Caki2 (cell line): Measurements from ENCODE around the gene HPCAL4. TPM values are rescaled to one million over a fixed set of nuclear protein-coding genes. Genes with fewer than 3 reads are reported as not detected.
A peak's percentile ranks its signal among the peaks of the same experiment; 100 is the strongest.

Experiments
- DNase-seq: peaks from one replicate; pipeline ENCODE4 v3.0.0-alpha.2; 2015; ENCODE audit warnings: low read depth
- in situ Hi-C: cut with HindIII; loops from 2 replicates; pipeline ENCODE4 v1.10.0; 2016; ENCODE audit warnings: low sequenced_read_pairs, low pct_unique_long_range_greater_than_20kb, mixed read lengths
- total RNA-seq: library from RNA; depleted of rRNA; stranded (reverse); fragments of >200 nt; shearing (Covaris generic); gene quantifications from 2 replicates; pipeline ENCODE4 v1.2.3, GENCODE V29; 2014; ENCODE audit warnings: low replicate concordance

HPCAL4 gene
- total RNA-seq, 1 experiment from 2014 or later = 0.03 TPM

DNA sequence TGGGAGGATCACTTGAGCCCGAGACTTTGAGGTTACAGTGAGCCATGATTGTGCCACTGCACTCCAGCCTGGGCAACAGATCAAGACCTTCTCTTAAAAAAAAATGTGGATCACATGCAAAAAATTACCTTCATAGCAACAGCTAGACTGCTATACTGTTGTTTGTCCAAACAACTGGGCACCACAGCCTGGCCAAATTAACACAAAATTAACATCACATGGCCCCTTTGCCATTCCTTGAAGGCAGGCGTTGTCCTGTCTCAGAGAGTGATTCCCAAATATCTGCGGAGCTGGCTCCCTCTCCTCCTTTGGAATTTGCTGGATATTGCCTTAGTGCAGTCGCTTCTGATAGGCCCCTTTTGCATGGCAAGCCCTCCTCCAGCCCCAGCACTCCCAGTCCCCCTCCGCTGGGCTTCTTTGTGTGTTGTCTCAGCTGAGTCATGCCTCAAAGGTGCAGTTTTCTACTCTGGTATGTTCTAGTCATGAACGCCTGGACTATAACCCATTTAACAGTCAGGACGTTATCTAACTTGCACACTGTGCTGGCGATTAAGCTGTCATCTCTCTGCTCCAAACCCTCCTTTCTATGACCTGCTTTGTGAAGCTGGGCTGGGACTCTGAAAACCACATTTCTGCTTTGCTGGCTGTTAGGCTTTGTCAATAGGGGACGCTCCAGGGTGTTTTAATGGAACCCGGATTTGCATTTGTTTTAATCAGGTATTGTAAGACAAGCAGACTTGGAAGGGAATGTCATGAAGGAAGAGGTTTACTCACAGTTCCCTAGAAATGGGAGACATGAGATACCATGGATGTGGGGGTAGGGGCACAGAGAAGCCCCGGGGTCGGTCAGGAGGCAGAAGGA, 20.1 kb upstream of the HPCAL4 start:
- no peak for DNase-seq
- in situ Hi-C loops = no loop called here

DNA sequence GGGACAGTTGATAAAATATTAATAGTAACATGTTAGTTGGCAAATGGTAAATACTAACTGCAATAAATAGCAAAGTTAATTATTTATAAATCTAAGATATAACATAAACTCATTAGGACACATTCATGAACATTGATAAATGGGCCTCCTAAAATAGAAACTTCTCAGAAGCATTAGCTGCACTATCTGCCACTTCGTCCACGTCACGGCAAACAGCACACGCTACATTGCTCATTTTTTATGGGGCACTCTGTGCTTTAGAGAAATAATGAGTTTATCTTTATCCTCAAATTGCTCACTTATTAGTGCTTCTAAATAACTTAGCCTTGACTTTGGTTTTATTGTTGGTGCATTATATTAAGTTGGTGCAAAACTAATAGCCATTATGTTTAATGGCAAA, 16.3 kb upstream of the HPCAL4 start:
- in situ Hi-C loops = no loop called here
- DNase-seq = no peak

DNA sequence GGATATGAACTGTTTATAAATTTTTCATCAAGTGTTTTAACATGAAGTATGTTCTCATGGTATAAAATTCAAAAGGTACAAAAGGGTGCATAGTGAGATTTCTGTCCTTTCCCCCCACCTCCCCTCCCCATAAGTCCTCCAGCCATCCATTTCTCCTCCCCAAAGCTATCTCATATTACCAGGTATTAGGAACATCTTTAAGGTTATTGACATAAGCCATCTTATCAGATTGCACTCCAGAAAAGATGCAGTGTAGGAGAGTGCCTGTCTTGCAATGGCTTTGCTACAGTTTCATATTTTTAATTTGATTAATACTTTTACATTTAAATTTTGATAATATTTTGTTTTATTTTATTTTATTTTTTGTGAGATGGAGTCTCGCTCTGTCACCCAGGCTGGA, 13.5 kb upstream of the HPCAL4 start:
- in situ Hi-C loops = no loop called here
- no peak for DNase-seq

DNA sequence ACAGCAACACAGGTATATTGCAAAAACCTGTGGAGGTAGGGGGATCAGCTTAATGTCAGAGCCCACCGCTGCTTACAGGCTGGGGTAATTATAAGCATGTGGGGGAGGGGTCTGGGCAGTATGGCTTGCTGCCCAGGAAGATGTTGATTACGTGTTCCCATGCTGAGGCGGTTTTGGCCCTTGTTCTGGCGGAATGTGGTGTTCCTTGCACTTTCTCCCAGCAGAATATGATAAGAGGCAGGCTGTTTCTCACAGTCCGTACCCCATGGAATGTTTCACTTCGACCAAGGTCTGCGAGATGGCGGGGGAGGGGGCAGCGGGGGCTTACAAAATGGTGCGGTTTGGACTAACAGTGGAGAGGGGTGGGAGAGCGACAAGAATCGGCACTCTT, 9.8 kb upstream of the HPCAL4 start:
- no peak for DNase-seq
- in situ Hi-C loops = no loop called here

DNA sequence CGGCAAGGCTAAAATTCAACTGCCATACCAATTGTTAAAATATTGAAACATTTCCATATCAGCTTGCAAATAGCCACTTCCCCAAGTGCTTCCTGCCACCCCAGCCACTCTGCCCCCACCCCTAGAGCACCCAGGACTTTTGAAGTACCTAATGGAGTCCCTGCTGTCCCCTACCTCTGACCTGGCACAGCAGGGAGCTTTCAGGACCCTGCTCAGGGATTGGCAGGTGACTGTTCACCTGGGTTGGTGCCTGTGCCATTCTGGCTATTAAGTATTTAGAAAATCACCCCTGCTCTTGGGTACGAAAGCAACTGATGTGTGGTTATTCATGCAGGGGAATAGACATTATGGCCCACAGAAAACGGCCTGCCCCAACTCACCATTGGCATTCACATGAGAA, 9.1 kb upstream of the HPCAL4 start:
- DNase-seq = no peak
- in situ Hi-C loops = no loop called here

DNA sequence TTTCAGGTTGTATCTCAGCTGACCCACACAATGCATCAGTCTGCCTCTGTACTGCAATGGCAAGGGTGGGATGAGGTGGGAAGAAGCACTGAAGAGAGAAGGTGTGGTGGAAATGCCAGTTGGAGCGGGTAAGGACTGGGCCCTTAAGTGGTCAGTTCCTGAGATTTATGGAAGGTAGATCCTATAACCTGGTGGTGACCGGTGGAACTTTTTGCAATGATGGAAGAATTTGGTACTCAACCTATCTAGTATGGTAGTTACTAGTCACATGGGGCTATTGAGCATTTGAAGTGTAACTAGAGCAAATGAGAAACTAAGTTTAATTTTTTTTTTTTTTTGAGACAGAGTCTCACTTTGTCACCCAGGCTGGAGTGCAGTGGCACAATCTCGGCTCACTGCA, 8.2 kb upstream of the HPCAL4 start:
- in situ Hi-C loops = no loop called here
- no peak for DNase-seq

DNA sequence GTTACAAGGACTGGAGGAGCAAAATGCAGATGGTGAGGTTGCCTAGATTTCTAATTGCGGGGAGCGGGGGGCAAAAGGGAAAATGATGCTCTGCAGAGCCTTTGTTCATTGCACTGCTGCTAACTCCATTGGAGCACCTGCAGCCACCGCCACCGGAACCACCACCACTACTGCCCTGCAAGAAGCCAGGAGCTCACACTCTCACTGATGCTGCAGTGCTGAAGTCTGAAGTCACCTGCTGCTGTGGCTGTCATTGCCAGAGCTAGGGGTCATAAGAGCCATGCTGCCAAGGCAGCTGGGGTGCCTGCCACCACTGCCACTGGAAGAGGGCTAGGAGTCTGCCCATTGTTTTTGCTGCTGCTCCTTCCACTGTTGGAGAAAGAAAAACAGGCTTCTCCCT, 7.3 kb upstream of the HPCAL4 start:
- in situ Hi-C loops = no loop called here
- DNase-seq = no peak

DNA sequence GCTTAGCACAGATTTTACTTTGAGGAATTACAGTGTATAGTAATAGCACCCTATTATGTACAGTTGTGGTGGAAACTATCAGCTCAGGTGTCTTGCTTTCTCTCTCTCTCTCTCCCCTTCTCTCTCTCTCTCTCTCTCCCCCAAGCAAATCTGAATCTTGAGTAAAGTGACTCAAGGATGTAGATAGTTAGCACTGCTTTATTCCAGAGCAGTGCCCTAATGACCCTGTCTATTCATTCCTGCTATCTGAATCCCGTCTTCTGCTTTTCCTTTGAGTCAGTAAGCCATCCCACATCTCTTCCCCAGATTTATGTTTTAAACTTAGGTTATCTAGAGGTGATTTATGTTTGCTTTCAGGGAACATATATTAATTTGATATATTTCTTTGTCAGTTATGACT, 5.2 kb upstream of the HPCAL4 start:
- in situ Hi-C loops = no loop called here
- no peak for DNase-seq

DNA sequence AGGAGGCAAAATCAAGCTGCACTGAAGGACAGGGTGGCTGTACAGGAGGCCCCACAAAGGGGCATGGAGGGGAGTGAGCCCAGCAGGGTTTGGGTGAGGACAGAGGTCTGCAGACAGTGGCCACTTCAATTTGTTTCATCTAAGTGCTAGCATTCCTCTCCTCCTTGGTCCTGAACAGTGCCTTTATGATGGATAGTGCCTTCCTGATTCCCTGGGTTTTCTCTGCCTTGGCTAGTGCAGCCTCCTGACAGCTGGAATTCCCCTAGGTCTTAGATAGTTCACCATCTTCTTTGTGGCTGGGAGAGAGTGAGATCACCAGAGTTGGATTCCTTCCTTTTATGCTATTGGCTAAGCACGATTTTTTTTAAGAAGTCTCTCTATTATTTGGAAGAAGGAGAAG, 3.8 kb upstream of the HPCAL4 start:
- peak; percentile 35 for DNase-seq
- in situ Hi-C loops = no loop called here

DNA sequence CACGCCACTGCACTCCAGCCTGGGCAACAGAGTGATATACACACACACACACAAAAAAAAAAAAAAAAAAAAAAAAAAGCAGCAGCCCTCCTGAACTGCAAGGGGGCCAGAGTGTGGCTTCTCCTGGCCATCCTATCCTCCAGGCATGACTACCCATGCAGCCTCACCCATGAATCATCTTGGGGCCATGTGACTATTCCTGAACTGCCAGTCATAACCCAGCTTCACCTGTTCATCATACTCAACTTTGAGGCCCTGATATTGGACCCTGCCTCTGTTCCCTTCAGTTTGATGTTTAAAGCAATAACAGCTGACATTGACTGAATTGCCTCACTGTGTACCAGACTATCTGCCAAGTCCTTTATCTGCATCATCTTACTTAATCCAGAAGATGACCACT, 2.8 kb upstream of the HPCAL4 start:
- DNase-seq = no peak
- in situ Hi-C loops = no loop called here

DNA sequence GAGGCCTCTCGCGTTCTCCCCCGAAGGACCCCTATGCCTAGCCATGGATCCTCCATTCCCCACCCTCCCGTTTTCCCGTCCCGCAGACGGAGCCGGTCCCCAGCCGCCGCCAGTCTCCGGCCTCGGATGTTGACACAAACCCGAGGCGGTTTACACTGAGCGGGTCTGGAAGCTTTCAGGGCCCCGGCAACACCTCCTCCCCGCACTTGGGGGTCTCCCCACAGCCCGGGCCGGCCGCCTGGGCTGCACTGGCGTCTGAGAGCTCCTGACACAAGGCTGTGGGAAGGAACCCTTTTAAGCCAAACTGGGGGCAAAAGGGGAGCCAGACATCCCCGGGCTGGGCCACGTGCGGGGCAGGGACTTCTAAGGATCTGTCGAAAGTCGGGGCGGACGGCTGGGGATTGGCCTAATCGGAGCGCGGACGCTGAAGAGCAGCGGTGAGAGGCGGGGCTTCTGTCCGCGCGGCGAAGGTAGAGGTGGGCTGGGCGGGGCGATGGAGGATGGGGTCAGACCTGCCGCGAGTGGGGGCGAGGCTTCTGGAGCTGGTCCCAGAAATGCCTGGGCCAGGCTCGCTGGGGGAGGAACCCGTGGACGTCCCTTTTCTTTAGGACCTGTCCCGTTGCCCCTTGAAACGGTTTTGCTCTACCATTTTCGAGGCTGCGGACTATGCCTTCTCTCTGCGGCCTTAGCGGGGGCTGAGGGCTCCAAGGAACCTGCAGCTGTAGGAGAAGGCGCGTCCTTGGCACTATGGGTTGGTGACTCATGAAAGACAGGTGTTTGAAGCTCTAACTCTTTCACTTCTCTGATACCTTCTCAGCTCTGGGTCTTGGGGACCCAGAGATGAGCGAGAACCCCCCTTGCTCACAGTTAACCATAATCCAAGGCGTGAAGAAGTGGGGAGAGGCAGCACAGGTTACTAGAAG, 1.2 kb upstream of the HPCAL4 start:
- in situ Hi-C loops = no loop called here
- DNase-seq = no peak

DNA sequence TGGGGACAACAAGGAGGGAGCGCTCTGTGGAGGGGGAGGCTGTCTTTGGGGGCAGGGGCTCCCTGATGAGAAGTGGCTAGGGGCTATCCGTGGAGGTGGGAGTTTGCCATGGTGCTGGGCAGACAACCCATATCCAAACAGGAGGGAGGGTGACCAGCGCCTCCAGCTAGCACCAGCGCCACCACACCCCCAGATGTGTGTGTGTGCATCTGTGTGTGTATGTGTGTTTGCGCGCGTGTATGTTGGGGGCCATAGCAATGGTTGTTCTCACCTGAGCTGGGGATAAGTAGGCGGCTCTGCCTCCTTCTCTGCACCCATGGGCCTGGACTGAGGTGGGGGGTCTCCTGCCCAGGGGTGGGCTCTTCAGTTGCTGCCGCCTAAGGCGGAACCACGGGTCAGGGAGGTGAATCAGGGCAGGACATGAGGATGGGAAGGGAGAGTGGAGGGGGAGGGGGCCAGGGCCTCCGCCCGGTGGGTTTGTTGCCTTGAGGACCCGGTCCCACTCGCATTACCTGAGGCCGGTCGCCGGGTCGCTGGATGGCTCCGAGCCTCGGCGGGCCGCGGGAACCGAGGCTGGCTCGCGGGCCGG, 345 bp downstream of the HPCAL4 start:
- in situ Hi-C loops = no loop called here
- no peak for DNase-seq

DNA sequence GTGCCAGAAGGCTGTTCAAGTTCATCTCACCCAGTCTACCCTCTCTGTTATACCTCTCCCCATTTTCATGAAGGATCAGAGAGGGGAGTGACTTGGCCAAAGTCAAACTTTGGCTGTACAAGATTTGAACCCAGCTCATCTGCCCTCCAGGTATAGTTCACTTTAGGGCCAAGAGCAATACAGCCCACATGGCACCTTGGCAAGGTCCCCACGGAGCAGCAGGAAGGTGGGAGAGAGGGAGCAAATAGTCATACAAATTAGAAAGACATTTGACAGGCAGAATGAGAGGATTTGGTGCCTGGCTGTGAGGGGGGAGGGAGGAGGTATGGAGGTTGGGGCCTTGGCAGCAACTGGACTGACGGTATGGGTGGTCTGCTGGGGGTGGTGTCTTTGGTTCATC, 1.0 kb downstream of the HPCAL4 start:
- in situ Hi-C loops = no loop called here

DNA sequence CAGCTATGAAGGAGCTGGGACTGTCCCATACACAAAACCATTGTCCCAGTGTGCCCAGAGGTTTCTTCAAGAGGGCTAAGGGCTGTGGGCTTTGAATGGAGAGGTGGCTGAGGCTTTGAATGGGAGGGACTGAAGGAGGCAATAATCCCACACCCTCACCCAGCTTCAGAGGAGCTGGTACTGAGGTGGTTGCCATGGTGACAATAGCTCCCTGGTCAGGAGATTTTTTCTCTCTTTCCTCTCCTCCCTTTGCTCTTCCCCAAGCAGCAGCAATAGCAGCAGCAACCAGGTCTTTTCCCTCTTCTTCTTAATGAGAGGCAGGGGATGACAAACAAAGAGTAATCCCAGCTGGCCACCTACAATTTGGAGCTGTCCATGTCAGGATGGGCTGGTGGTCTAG, 1.6 kb downstream of the HPCAL4 start:
- in situ Hi-C loops = no loop called here
- no peak for DNase-seq

More for the DNA sequence above, 1.0 kb downstream of the HPCAL4 start:
- DNase-seq = no peak

DNA sequence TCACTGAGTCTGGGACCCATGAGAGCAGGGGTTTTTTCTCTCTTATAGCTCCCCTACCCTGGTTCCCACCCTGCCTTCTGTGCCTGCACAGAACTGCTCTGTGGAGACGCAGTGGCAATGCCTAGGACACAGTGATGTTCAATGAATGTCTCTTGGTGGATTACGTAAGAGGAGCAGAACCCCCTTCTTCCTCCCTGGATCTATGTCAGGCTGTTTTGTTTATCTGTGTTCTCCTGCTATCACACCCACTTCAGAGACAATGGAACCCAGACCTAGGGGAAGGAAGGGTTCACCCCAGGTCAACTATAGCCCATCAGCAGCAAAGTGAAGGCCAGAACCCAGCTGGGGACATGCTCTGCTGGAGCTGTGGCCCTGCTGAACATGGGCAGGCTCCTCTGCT, 2.0 kb downstream of the HPCAL4 start:
- no peak for DNase-seq
- in situ Hi-C loops = no loop called here

DNA sequence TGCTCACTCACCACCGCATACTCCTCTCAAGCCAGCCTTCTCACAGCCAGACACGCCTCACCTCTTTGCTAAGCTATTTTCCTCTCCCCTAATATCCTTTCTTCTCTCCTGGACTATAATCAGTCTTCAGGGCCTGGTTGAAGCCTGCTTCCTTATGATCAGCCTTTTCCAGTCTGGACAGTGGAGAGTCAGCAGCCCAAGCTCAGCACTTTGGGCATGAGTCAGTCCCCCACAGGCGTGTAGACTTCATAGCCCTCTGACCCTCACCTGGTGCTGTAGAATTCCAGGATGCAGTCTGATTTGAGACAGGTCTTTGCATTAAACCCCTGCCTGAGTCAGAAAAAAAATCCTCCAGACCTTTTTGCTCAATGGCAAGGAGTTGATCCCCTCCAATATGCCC, 2.5 kb downstream of the HPCAL4 start:
- in situ Hi-C loops = no loop called here
- no peak for DNase-seq

DNA sequence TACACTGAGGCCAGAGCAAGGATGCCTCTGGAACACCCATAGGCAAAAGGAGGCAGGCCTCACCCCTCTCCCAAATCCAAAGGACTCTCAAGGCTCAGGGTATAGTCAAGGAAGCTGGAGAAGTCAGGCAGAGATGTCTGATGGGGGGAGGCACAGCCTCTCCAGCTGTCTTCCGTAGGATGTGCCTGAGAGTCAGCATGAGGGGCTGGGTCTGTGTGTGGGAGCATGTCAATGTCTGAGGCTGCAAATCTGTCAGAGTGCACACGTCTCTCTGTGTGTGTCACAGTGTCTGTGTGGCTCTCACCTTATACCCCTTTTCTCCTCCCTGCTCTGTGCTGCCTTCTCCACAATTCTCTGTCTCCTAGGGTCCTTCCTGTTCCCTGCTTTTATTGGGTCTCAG, 4.0 kb downstream of the HPCAL4 start:
- in situ Hi-C loops = no loop called here
- no peak for DNase-seq

DNA sequence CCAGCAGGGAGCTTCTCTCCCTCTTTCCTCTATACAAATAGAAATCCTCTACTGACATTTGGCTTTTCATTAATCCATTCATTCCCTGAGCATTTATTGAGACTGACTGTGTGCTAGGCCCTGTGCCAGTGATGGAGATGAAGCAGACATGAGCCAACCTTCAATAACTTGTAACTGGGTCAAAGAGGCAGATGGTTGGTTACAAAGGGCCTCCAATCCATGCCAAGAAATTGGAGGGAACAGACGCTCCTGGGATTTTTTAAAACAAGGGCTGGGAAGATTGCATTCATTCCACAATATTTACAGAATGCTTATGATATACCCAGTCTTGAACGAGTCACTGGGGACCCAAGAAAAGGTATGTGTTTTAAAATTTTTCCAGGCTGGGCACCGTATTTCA, 6.2 kb downstream of the HPCAL4 start:
- in situ Hi-C loops = no loop called here
- DNase-seq = no peak

DNA sequence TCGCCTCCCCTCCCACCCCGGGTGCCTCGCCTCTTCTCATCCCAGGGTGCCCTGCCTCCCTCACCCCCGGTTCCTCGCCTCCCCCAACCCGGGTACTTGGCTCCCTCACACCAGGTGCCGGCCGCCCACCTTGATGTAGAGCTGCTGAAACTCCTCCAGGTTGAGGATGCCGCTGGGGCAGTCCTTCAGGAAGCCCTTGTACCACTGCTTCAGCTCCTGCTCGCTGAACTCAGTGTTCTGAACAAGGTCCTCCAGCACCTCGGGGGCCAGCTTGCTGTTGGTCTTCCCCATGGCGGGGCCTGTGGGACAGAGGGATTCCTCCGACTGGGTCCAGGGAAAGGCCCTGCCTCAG, 6.9 kb downstream of the HPCAL4 start:
- in situ Hi-C loops = no loop called here
- DNase-seq = no peak
